Keratinocyte (primary cell): ENCODE data around the gene CHI3L2. TPM values are rescaled to one million over a fixed set of nuclear protein-coding genes. Genes with fewer than 3 reads are reported as not detected.

ENCODE experiments used
- DNase-seq: peaks from one replicate; pipeline ENCODE4 v3.0.0-alpha.2; 2011; ENCODE audit warnings: low read depth, missing footprints, low spot score
- FAIRE-seq: peaks from 2 replicates; lab custom pipeline; 2011; peaks lifted over from hg19 to GRCh38; lab: Jason Lieb, UNC
- H2AFZ ChIP-seq: 2 replicates; pipeline ENCODE4 v1.6.0; 2012; ENCODE audit warnings: low read length, control low read depth, inconsistent platforms; ENCODE audit not compliant: control insufficient read depth
- H3K27ac ChIP-seq: 2 replicates; pipeline ENCODE4 v1.5.1; 2011; ENCODE audit warnings: low read length; ENCODE audit not compliant: control insufficient read depth, insufficient read depth
- H3K27me3 ChIP-seq: 3 replicates; pipeline ENCODE4 v1.6.0; 2011; ENCODE audit warnings: low read length; ENCODE audit not compliant: control insufficient read depth, insufficient read depth; ENCODE audit errors: extremely low read depth
- H3K36me3 ChIP-seq, 2 experiments: 2 replicates in 1 of 2; 3 replicates in 1 of 2; pipeline ENCODE4 v1.5.1; 2011; ENCODE audit warnings: low read length in 2 of 2, mild to moderate bottlenecking in 1 of 2; ENCODE audit not compliant: control insufficient read depth in 2 of 2, insufficient read depth in 2 of 2; ENCODE audit errors: extremely low read depth in 1 of 2
- H3K4me1 ChIP-seq: 3 replicates; pipeline ENCODE4 v1.5.1; 2011; ENCODE audit warnings: low read length; ENCODE audit not compliant: control insufficient read depth, insufficient read depth; ENCODE audit errors: extremely low read depth
- H3K4me2 ChIP-seq: 3 replicates; pipeline ENCODE4 v1.6.0; 2011; ENCODE audit warnings: low read depth, low read length; ENCODE audit not compliant: control insufficient read depth, insufficient read depth; ENCODE audit errors: extremely low read depth
- H3K4me3 ChIP-seq, 3 experiments: fragments of 200-600 bp in 1 of 3; sonication (generic) in 1 of 3; 2 replicates in 2 of 3; 3 replicates in 1 of 3; pipeline ENCODE4 v1.5.1; 2011 to 2016; ENCODE audit warnings: low read length in 3 of 3, mild to moderate bottlenecking in 3 of 3, control low read depth in 2 of 3, inconsistent platforms in 1 of 3, low read depth in 1 of 3, mixed read lengths in 1 of 3, mixed run types in 1 of 3, moderate library complexity in 1 of 3; ENCODE audit not compliant: control insufficient read depth in 2 of 3, insufficient read depth in 2 of 3; ENCODE audit errors: extremely low read depth in 1 of 3
- H3K79me2 ChIP-seq: 2 replicates; pipeline ENCODE4 v1.6.0; 2012; ENCODE audit warnings: low read length; ENCODE audit not compliant: control insufficient read depth, insufficient read depth
- H3K9ac ChIP-seq: 3 replicates; pipeline ENCODE4 v1.6.0; 2011; ENCODE audit warnings: low read length; ENCODE audit not compliant: control insufficient read depth, insufficient read depth; ENCODE audit errors: extremely low read depth
- H3K9me1 ChIP-seq: 3 replicates; pipeline ENCODE4 v1.6.0; 2011; ENCODE audit warnings: low read length; ENCODE audit not compliant: control insufficient read depth, insufficient read depth; ENCODE audit errors: extremely low read depth
- H3K9me3 ChIP-seq: 2 replicates; pipeline ENCODE4 v1.5.1; 2012; ENCODE audit warnings: low read depth, low read length; ENCODE audit not compliant: control insufficient read depth
- H4K20me1 ChIP-seq: 3 replicates; pipeline ENCODE4 v1.6.0; 2011; ENCODE audit warnings: low read length; ENCODE audit not compliant: control insufficient read depth, insufficient read depth; ENCODE audit errors: extremely low read depth
- CTCF ChIP-seq, 3 experiments: IDR thresholded peaks in 1 of 3; conservative IDR thresholded peaks in 1 of 3; optimal IDR thresholded peaks in 1 of 3; 2 replicates in 2 of 3; 3 replicates in 1 of 3; pipeline versions ENCODE3 to v1.5.1; 2011; ENCODE audit warnings: low read length in 3 of 3, mild to moderate bottlenecking in 3 of 3, moderate library complexity in 2 of 3, control low read depth in 1 of 3, inconsistent platforms in 1 of 3; ENCODE audit not compliant: insufficient read depth in 2 of 3; ENCODE audit errors: extremely low read depth in 1 of 3
- EZH2 ChIP-seq: IDR thresholded peaks from one replicate; pipeline ENCODE4 v1.6.1; 2012; ENCODE audit warnings: inconsistent platforms, mild to moderate bottlenecking, low read length, moderate library complexity
- dilution Hi-C: fragments of 300-500 bp; cut with MboI; formaldehyde crosslinking; loops from one replicate; pipeline ENCODE4 v1.7.0; 2020; ENCODE audit warnings: low sequenced_read_pairs; ENCODE audit not compliant: extremely low pct_ligation_motif_present
- polyA plus RNA-seq, 5 experiments: library from polyadenylated mRNA; depleted of rRNA in 3 of 5; stranded (reverse) in 3 of 5; stranded (forward) in 1 of 5; unstranded in 1 of 5; fragments of >200 nt; gene quantifications; 1 replicate in 1 of 5; 2 replicates in 3 of 5; 3 replicates in 1 of 5; pipeline versions ENCODE4 v1.2.1 to v1.2.3, GENCODE V29; 2011 to 2012; ENCODE audit warnings: missing spikeins in 2 of 5, low read depth in 1 of 5, low replicate concordance in 1 of 5

CHI3L2 gene
- polyA plus RNA-seq, 1 donor (not counting 4 experiments of a cell fraction or from before 2014, with no cell fraction given): 2.5 TPM

GRCh38 chr1:111204983-111205713 lies 22.4 kb upstream of the CHI3L2 start:
- H3K4me2 ChIP-seq: no peak overlapping the region
- H4K20me1 ChIP-seq: no peaks in the 10 kb centered on the region
- no peaks in the 10 kb centered on the region for H3K9me3 ChIP-seq
- no peak for TF ChIP-seq CTCF (optimal IDR thresholded peaks at IDR 0.05 in 1 of 3, IDR thresholded peaks at IDR 0.05 in 1 of 3, conservative IDR thresholded peaks at IDR 0.05 in 1 of 3; ENCODE audit: extremely low read depth in 1 of 3, insufficient read depth in 2 of 3, low read length in 3 of 3)
- no peak for TF ChIP-seq EZH2
- H3K9ac ChIP-seq: no peak overlapping the region
- H3K36me3 ChIP-seq: no peaks in the 10 kb centered on the region
- peaks cover 43% of the 10 kb centered on the region for H3K4me1 ChIP-seq
- H3K27me3 ChIP-seq: no peaks in the 10 kb centered on the region
- FAIRE-seq (no peak), DNase-seq (no peak)
- no peaks in the 10 kb centered on the region for H3K79me2 ChIP-seq
- no peaks in the 10 kb centered on the region for H3K9me1 ChIP-seq
- H3K27ac ChIP-seq: no peak overlapping the region
- H3K4me3 ChIP-seq: no peak overlapping the region
- dilution Hi-C loops: no loop called here
- H2AFZ ChIP-seq: no peak overlapping the region

- TF ChIP-seq EZH2: no peak
- TF ChIP-seq CTCF (optimal IDR thresholded peaks at IDR 0.05 in 1 of 3, IDR thresholded peaks at IDR 0.05 in 1 of 3, conservative IDR thresholded peaks at IDR 0.05 in 1 of 3; ENCODE audit: extremely low read depth in 1 of 3, insufficient read depth in 2 of 3, low read length in 3 of 3): no peak
- FAIRE-seq (no peak), DNase-seq (no peak)
- Histone ChIP-seq H3K9me1 (no peaks in the 10 kb centered on the region), H3K27me3 (no peaks in the 10 kb centered on the region), H3K9ac (no peak overlapping the region), H3K4me2 (no peak overlapping the region), H3K4me3 (no peak overlapping the region), H3K9me3 (no peaks in the 10 kb centered on the region), H3K36me3 (no peaks in the 10 kb centered on the region), H4K20me1 (no peaks in the 10 kb centered on the region), H2AFZ (no peak overlapping the region), H3K4me1 (peaks cover 45% of the 10 kb centered on the region), H3K79me2 (no peaks in the 10 kb centered on the region), H3K27ac (no peak overlapping the region)
- dilution Hi-C loops: no loop called here
Observed at GRCh38 chr1:111205714-111206050, 21.8 kb upstream of the CHI3L2 start.
